Epithelial cell of esophagus (primary cell): ENCODE data around the gene WNT16.
A peak's percentile ranks its signal among the peaks of the same experiment; 100 is the strongest.

Experiments used
- DNase-seq: peaks from one replicate; pipeline ENCODE4 v3.0.0; 2010; ENCODE audit warnings: low read depth
- H3K4me3 ChIP-seq: 2 replicates; pipeline ENCODE4 v1.5.1; 2011; ENCODE audit warnings: mild to moderate bottlenecking, low read length, control low read depth
- TF ChIP-seq, protein P1 (sequence below): IDR thresholded peaks from 2 replicates; pipeline ENCODE4 v1.5.1; 2011; ENCODE audit warnings: low read depth, mild to moderate bottlenecking, low read length, control low read depth, inconsistent platforms; ENCODE audit not compliant: insufficient read depth; ENCODE audit errors: missing control alignments

WNT16 gene

GRCh38 chr7:121369462-121369861 is 40.7 kb downstream of the WNT16 start:
- TF ChIP-seq, protein P1, sequence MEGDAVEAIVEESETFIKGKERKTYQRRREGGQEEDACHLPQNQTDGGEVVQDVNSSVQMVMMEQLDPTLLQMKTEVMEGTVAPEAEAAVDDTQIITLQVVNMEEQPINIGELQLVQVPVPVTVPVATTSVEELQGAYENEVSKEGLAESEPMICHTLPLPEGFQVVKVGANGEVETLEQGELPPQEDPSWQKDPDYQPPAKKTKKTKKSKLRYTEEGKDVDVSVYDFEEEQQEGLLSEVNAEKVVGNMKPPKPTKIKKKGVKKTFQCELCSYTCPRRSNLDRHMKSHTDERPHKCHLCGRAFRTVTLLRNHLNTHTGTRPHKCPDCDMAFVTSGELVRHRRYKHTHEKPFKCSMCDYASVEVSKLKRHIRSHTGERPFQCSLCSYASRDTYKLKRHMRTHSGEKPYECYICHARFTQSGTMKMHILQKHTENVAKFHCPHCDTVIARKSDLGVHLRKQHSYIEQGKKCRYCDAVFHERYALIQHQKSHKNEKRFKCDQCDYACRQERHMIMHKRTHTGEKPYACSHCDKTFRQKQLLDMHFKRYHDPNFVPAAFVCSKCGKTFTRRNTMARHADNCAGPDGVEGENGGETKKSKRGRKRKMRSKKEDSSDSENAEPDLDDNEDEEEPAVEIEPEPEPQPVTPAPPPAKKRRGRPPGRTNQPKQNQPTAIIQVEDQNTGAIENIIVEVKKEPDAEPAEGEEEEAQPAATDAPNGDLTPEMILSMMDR: no peak
- DNase-seq: no peak
- H3K4me3 ChIP-seq: no peak overlapping the region

- no peak overlapping the region for H3K4me3 ChIP-seq
- DNase-seq: no peak
- TF ChIP-seq, protein P1: no peak
Measured at GRCh38 chr7:121371367-121371766, 42.6 kb downstream of the WNT16 start.

GRCh38 chr7:121371883-121372282 is 43.1 kb downstream of the WNT16 start:
- DNase-seq: no peak
- no peak overlapping the region for H3K4me3 ChIP-seq
- TF ChIP-seq, protein P1: no peak

GRCh38 chr7:121372376-121373010 is 43.7 kb downstream of the WNT16 start:
- TF ChIP-seq, protein P1: no peak
- DNase-seq: no peak
- H3K4me3 ChIP-seq: no peak overlapping the region

DNA sequence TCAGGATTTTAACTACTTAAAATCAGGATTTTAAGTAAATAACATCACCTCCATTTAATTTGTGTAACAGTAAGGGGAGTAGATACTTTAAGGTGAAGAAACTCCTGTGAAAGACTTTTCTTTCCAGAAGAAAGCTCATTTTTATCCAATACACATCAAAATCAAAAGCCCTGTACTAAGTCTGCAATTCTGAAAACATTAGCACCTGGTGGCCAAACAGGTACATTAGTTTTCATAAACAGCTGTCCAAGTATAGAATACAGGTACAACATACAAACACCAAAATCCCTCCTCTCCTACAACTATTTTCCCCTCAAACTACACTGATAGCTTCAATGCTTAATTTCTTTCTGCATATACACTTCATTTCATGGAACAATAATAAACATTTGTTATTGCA is 44.4 kb downstream of the WNT16 start:
- DNase-seq: no peak
- TF ChIP-seq, protein P1: peak; percentile 16
- H3K4me3 ChIP-seq: no peak overlapping the region

GRCh38 chr7:121376979-121377378 is 48.2 kb downstream of the WNT16 start:
- no peak for DNase-seq
- H3K4me3 ChIP-seq: no peak overlapping the region

GRCh38 chr7:121379930-121380329 is 51.1 kb downstream of the WNT16 start:
- TF ChIP-seq, protein P1: no peak
- no peak overlapping the region for H3K4me3 ChIP-seq
- DNase-seq: no peak

More at GRCh38 chr7:121376979-121377378, 48.2 kb downstream of the WNT16 start:
- TF ChIP-seq, protein P1: no peak
